Activated CD4-positive, alpha-beta T cell treated with anti-CD3 and anti-CD28 coated beads, Interleukin-2, amount 50 U/mL, for 4 hours (primary cell): ENCODE data around the gene RAPGEF2.

Experiments used
- DNase-seq, 2 experiments: peaks; one replicate each; pipeline ENCODE4 v3.0.0-alpha.2; 2020

The RAPGEF2 gene

GRCh38 chr4:159337041-159337440 is 234.2 kb downstream of the RAPGEF2 start:
- DNase-seq, result no peak

GRCh38 chr4:159341522-159341921 is 238.6 kb downstream of the RAPGEF2 start:
- DNase-seq, result no peak

- no peak for DNase-seq
Measured at GRCh38 chr4:159342374-159342773, 239.5 kb downstream of the RAPGEF2 start.

GRCh38 chr4:159343116-159343515 is 240.2 kb downstream of the RAPGEF2 start:
- DNase-seq, result no peak

GRCh38 chr4:159344877-159345276 is 242.0 kb downstream of the RAPGEF2 start:
- no peak for DNase-seq

- DNase-seq, result no peak
Measured at GRCh38 chr4:159346681-159347080, 243.8 kb downstream of the RAPGEF2 start.

- DNase-seq, result no peak
Measured at GRCh38 chr4:159347813-159348212, 244.9 kb downstream of the RAPGEF2 start.

- no peak for DNase-seq
Measured at GRCh38 chr4:159349332-159349731, 246.5 kb downstream of the RAPGEF2 start.

- no peak for DNase-seq
Measured at GRCh38 chr4:159352609-159353008, 249.7 kb downstream of the RAPGEF2 start.

GRCh38 chr4:159353422-159354116 is 250.7 kb downstream of the RAPGEF2 start:
- DNase-seq, result no peak

GRCh38 chr4:159355466-159355865 is 252.6 kb downstream of the RAPGEF2 start:
- no peak for DNase-seq

- no peak for DNase-seq
Measured at GRCh38 chr4:159357350-159357749, 254.5 kb downstream of the RAPGEF2 start.

GRCh38 chr4:159358226-159358625 is 255.3 kb downstream of the RAPGEF2 start:
- DNase-seq, result no peak

GRCh38 chr4:159360549-159360948 is 257.7 kb downstream of the RAPGEF2 start:
- no peak for DNase-seq

GRCh38 chr4:159363361-159363760 is 260.5 kb downstream of the RAPGEF2 start:
- DNase-seq, result no peak

GRCh38 chr4:159366966-159367780 is 264.3 kb downstream of the RAPGEF2 start:
- no peak for DNase-seq

- no peak for DNase-seq
Measured at GRCh38 chr4:159367781-159368080, 264.9 kb downstream of the RAPGEF2 start.

- no peak for DNase-seq
Measured at GRCh38 chr4:159368320-159368719, 265.4 kb downstream of the RAPGEF2 start.

- no peak for DNase-seq
Measured at GRCh38 chr4:159369256-159369655, 266.4 kb downstream of the RAPGEF2 start.

GRCh38 chr4:159370286-159370685 is 267.4 kb downstream of the RAPGEF2 start:
- DNase-seq, result no peak

- DNase-seq, result no peak
Measured at GRCh38 chr4:159374749-159375530, 272.1 kb downstream of the RAPGEF2 start.

- no peak for DNase-seq
Measured at GRCh38 chr4:159376289-159376688, 273.4 kb downstream of the RAPGEF2 start.

GRCh38 chr4:159378056-159378616 is 275.3 kb downstream of the RAPGEF2 start:
- no peak for DNase-seq
